Gastrocnemius medialis (tissue), 4 donors: ENCODE measurements around the gene COX4I1.
"Not testable (repeated sequence)": the region's sequence is repeated elsewhere in the genome, so short reads cannot be mapped to it uniquely, and the experiment has no call there.

ENCODE experiments used
- POLR2A ChIP-seq, 2 donors: fragments of 450-650 bp; IDR thresholded peaks; one replicate each; pipeline ENCODE4 v1.6.1; 2017; ENCODE audit warnings: antibody characterized with exemption in 2 of 2, mild to moderate bottlenecking in 2 of 2, moderate library complexity in 2 of 2
- TF ChIP-seq, protein P1 (sequence below), 5 experiments: fragments of 450-650 bp in 3 of 5; fragments of 200-600 bp in 2 of 5; sonication (generic) in 2 of 5; IDR thresholded peaks in 4 of 5; conservative IDR thresholded peaks in 1 of 5; 1 replicate in 4 of 5; 2 replicates in 1 of 5; pipeline ENCODE4 v1.5.1; 2016 to 2019; ENCODE audit warnings: antibody characterized with exemption in 5 of 5, mild to moderate bottlenecking in 3 of 5, moderate library complexity in 3 of 5

- not testable (repeated sequence) for TF ChIP-seq POLR2A (IDR thresholded peaks at IDR 0.05)
- TF ChIP-seq, protein P1, sequence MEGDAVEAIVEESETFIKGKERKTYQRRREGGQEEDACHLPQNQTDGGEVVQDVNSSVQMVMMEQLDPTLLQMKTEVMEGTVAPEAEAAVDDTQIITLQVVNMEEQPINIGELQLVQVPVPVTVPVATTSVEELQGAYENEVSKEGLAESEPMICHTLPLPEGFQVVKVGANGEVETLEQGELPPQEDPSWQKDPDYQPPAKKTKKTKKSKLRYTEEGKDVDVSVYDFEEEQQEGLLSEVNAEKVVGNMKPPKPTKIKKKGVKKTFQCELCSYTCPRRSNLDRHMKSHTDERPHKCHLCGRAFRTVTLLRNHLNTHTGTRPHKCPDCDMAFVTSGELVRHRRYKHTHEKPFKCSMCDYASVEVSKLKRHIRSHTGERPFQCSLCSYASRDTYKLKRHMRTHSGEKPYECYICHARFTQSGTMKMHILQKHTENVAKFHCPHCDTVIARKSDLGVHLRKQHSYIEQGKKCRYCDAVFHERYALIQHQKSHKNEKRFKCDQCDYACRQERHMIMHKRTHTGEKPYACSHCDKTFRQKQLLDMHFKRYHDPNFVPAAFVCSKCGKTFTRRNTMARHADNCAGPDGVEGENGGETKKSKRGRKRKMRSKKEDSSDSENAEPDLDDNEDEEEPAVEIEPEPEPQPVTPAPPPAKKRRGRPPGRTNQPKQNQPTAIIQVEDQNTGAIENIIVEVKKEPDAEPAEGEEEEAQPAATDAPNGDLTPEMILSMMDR (IDR thresholded peaks at IDR 0.05 in 4 of 5, conservative IDR thresholded peaks at IDR 0.05 in 1 of 5) = not testable (repeated sequence)
Observed at GRCh38 chr16:85807340-85807739, 7.8 kb downstream of the COX4I1 start.
